ENCODE measurements around the gene MOB1A. TPM values are rescaled to one million over a fixed set of nuclear protein-coding genes. Genes with fewer than 3 reads are reported as not detected.

MOB1A gene
- 52.4 TPM for total RNA-seq

GRCh38 chr2:74178211-74179062 lies at the start of gene MOB1A:
MOB1A (minus strand) TSS chr2:74178879; CDS start chr2:74178674, 205 bp downstream.

GRCh38 chr2:74198461-74199274 lies 20.0 kb upstream of the MOB1A start, which contains the start of gene MTHFD2:
MTHFD2 (plus strand) TSS chr2:74198615; CDS start chr2:74198642, 27 bp downstream.

GRCh38 chr2:74147727-74148456 lies 30.8 kb downstream of the MOB1A start, which contains the start of gene BOLA3:
BOLA3 (minus strand) TSS chr2:74147912; CDS start chr2:74147874, 38 bp downstream.

Other genes starting within 250 kb of the MOB1A start
- 18.9 TPM for gene TET3, start 194.0 kb downstream of the MOB1A start, total RNA-seq
- gene BOLA3, start 31.0 kb downstream of the MOB1A start, total RNA-seq, result 45.2 TPM
- gene MTHFD2, start 19.7 kb upstream of the MOB1A start, total RNA-seq, result 31.1 TPM
- gene SLC4A5, start 164.5 kb upstream of the MOB1A start, total RNA-seq, result 3.2 TPM
- gene DCTN1, start 201.4 kb upstream of the MOB1A start, total RNA-seq, result 159 TPM
- gene C2orf81, start 242.7 kb upstream of the MOB1A start, total RNA-seq, result 0.92 TPM
- 34.4 TPM for gene WDR54, start 242.9 kb upstream of the MOB1A start, total RNA-seq